ENCODE results near the gene ATF4. TPM values are rescaled to one million over a fixed set of nuclear protein-coding genes. Genes with fewer than 3 reads are reported as not detected.

ATF4 gene
- total and polyA plus RNA-seq, 2 of the 8 experiments (the other 6 are each of a cell fraction or from before 2014, with no cell fraction given) = 553 to 704 TPM

DNA sequence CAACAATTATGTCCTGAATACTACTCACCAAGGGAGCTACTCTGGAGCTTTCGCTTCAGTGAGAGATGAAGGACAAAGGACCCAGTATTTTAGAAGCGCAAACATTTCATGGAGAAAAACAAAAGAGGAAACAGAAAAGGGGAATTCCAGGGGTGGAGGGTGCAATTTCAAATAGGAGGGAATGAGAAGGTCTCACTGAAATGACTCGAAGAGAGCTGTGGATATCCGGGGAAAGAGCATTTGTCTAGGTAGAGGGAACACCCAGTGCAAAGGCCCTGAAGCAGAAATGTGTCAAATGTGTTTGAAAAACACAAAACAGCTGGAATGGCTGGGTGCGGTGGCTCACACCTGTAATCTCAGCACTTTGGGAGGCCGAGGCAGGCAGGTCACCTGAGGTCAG, 9.8 kb downstream of the ATF4 start (continued):
- TF ChIP-seq JUND (IDR thresholded peaks at IDR 0.05; ENCODE audit: low read length) = no peak
- TF ChIP-seq POLR2AphosphoS5 (IDR thresholded peaks at IDR 0.05; ENCODE audit: low read depth, low read length) = no peak

Measured in H1 (cell line).